Stimulated activated naive CD8-positive, alpha-beta T cell treated with anti-CD3 and anti-CD28 coated beads, Interleukin-15, Interleukin-2, amounts not matched to agents 100 ng/mL and 50 ng/mL, for 24 hours (primary cell): Measurements from ENCODE around the gene FNBP1.
A peak's percentile ranks its signal among the peaks of the same experiment; 100 is the strongest.
"Not testable (repeated sequence)": the region's sequence is repeated elsewhere in the genome, so short reads cannot be mapped to it uniquely, and the experiment has no call there.

Experiments used
- H3K27ac Mint-ChIP-seq: one replicate; pipeline ENCODE4 v1.8.0; 2021; ENCODE audit warnings: mild to moderate bottlenecking, mixed read lengths
- H3K27me3 Mint-ChIP-seq: one replicate; pipeline ENCODE4 v1.8.0; 2021; ENCODE audit warnings: mixed read lengths
- H3K36me3 Mint-ChIP-seq: one replicate; pipeline ENCODE4 v1.8.0; 2021; ENCODE audit warnings: low read depth, mixed read lengths
- H3K4me1 Mint-ChIP-seq: one replicate; pipeline ENCODE4 v1.8.0; 2021; ENCODE audit warnings: low read depth, mixed read lengths
- H3K4me3 Mint-ChIP-seq: one replicate; pipeline ENCODE4 v1.8.0; 2021; ENCODE audit warnings: mild to moderate bottlenecking, mixed read lengths
- H3K9me3 Mint-ChIP-seq: one replicate; pipeline ENCODE4 v1.8.0; 2021; ENCODE audit warnings: mixed read lengths

Gene FNBP1

GRCh38 chr9:129997706-129998105 is 45.3 kb downstream of the FNBP1 start:
- peaks cover 59% of the 10 kb centered on the region for H3K36me3 Mint-ChIP-seq

GRCh38 chr9:129996161-129996830 is 46.7 kb downstream of the FNBP1 start:
- peaks cover 62% of the 10 kb centered on the region for H3K36me3 Mint-ChIP-seq
- H3K9me3 Mint-ChIP-seq: no peaks in the 10 kb centered on the region
- H3K27me3 Mint-ChIP-seq: no peaks in the 10 kb centered on the region
- peak overlapping the region; percentile 70 for H3K4me3 Mint-ChIP-seq
- peaks cover 94% of the 10 kb centered on the region for H3K4me1 Mint-ChIP-seq
- peak overlapping the region; percentile 98 for H3K27ac Mint-ChIP-seq

More at GRCh38 chr9:129997706-129998105, 45.3 kb downstream of the FNBP1 start:
- not testable (repeated sequence) for H3K27me3 Mint-ChIP-seq, H3K9me3 Mint-ChIP-seq, H3K4me3 Mint-ChIP-seq
- peak overlapping the region; percentile 78 for H3K27ac Mint-ChIP-seq
- H3K4me1 Mint-ChIP-seq: peaks cover 88% of the 10 kb centered on the region

- peak overlapping the region; percentile 70 for H3K4me3 Mint-ChIP-seq
- peak overlapping the region; percentile 98 for H3K27ac Mint-ChIP-seq
- H3K27me3 Mint-ChIP-seq: no peaks in the 10 kb centered on the region
- H3K4me1 Mint-ChIP-seq: peaks cover 94% of the 10 kb centered on the region
- peaks cover 66% of the 10 kb centered on the region for H3K36me3 Mint-ChIP-seq
- H3K9me3 Mint-ChIP-seq: no peaks in the 10 kb centered on the region
These were observed 47.4 kb downstream of the FNBP1 start for GRCh38 chr9:129995409-129996160.

GRCh38 chr9:129994882-129995281 is 48.1 kb downstream of the FNBP1 start:
- Mint-ChIP-seq H3K4me3 (peak overlapping the region; percentile 70), H3K9me3 (no peaks in the 10 kb centered on the region), H3K36me3 (peaks cover 64% of the 10 kb centered on the region), H3K4me1 (peaks cover 94% of the 10 kb centered on the region), H3K27me3 (no peaks in the 10 kb centered on the region), H3K27ac (peak overlapping the region; percentile 98)

- H3K27me3 Mint-ChIP-seq, H3K9me3 Mint-ChIP-seq: not testable (repeated sequence)
- peak overlapping the region; percentile 98 for H3K27ac Mint-ChIP-seq
- peaks cover 71% of the 10 kb centered on the region for H3K36me3 Mint-ChIP-seq
- H3K4me1 Mint-ChIP-seq: peaks cover 94% of the 10 kb centered on the region
- H3K4me3 Mint-ChIP-seq: peak overlapping the region; percentile 70
These were observed 51.9 kb downstream of the FNBP1 start for GRCh38 chr9:129991139-129991538.

GRCh38 chr9:129990269-129991010 is 52.5 kb downstream of the FNBP1 start:
- Mint-ChIP-seq H3K4me1 (peaks cover 92% of the 10 kb centered on the region), H3K4me3 (peak overlapping the region; percentile 70), H3K36me3 (peaks cover 69% of the 10 kb centered on the region), H3K27ac (peak overlapping the region; percentile 98), H3K9me3 (no peaks in the 10 kb centered on the region), H3K27me3 (no peaks in the 10 kb centered on the region)

GRCh38 chr9:129989740-129990139 is 53.2 kb downstream of the FNBP1 start:
- H3K27me3 Mint-ChIP-seq: no peaks in the 10 kb centered on the region
- peaks cover 70% of the 10 kb centered on the region for H3K36me3 Mint-ChIP-seq
- peak overlapping the region; percentile 90 for H3K27ac Mint-ChIP-seq
- no peaks in the 10 kb centered on the region for H3K9me3 Mint-ChIP-seq
- H3K4me1 Mint-ChIP-seq: peaks cover 92% of the 10 kb centered on the region
- H3K4me3 Mint-ChIP-seq: no peak overlapping the region

GRCh38 chr9:129989362-129989708 is 53.7 kb downstream of the FNBP1 start:
- peaks cover 70% of the 10 kb centered on the region for H3K36me3 Mint-ChIP-seq
- peak overlapping the region; percentile 56 for H3K4me3 Mint-ChIP-seq
- no peaks in the 10 kb centered on the region for H3K9me3 Mint-ChIP-seq
- no peaks in the 10 kb centered on the region for H3K27me3 Mint-ChIP-seq
- peaks cover 93% of the 10 kb centered on the region for H3K4me1 Mint-ChIP-seq
- H3K27ac Mint-ChIP-seq: peak overlapping the region; percentile 90

- peaks cover 93% of the 10 kb centered on the region for H3K4me1 Mint-ChIP-seq
- peak overlapping the region; percentile 56 for H3K4me3 Mint-ChIP-seq
- H3K36me3 Mint-ChIP-seq: peaks cover 70% of the 10 kb centered on the region
These were observed 54.2 kb downstream of the FNBP1 start for GRCh38 chr9:129988607-129989361.

GRCh38 chr9:129987941-129988340 is 55.0 kb downstream of the FNBP1 start:
- Mint-ChIP-seq H3K4me1 (peaks cover 93% of the 10 kb centered on the region), H3K4me3 (peak overlapping the region; percentile 35), H3K27me3 (no peaks in the 10 kb centered on the region), H3K27ac (peak overlapping the region; percentile 80), H3K9me3 (no peaks in the 10 kb centered on the region), H3K36me3 (peaks cover 75% of the 10 kb centered on the region)

More at GRCh38 chr9:129988607-129989361, 54.2 kb downstream of the FNBP1 start:
- Mint-ChIP-seq H3K9me3 (no peaks in the 10 kb centered on the region), H3K27ac (peak overlapping the region; percentile 90), H3K27me3 (no peaks in the 10 kb centered on the region)

- peak overlapping the region; percentile 57 for H3K4me3 Mint-ChIP-seq
- H3K27me3 Mint-ChIP-seq: no peaks in the 10 kb centered on the region
- peaks cover 94% of the 10 kb centered on the region for H3K4me1 Mint-ChIP-seq
- H3K36me3 Mint-ChIP-seq: peaks cover 76% of the 10 kb centered on the region
- H3K9me3 Mint-ChIP-seq: no peaks in the 10 kb centered on the region
- H3K27ac Mint-ChIP-seq: peak overlapping the region; percentile 96
These were observed 55.9 kb downstream of the FNBP1 start for GRCh38 chr9:129987047-129987446.

GRCh38 chr9:129984589-129984988 is 58.4 kb downstream of the FNBP1 start:
- H3K4me3 Mint-ChIP-seq, H3K9me3 Mint-ChIP-seq, H3K27me3 Mint-ChIP-seq: not testable (repeated sequence)
- Mint-ChIP-seq H3K4me1 (peaks cover 84% of the 10 kb centered on the region), H3K27ac (peak overlapping the region; percentile 90), H3K36me3 (peaks cover 65% of the 10 kb centered on the region)

- H3K4me3 Mint-ChIP-seq: no peak overlapping the region
- H3K36me3 Mint-ChIP-seq: peaks cover 65% of the 10 kb centered on the region
- H3K9me3 Mint-ChIP-seq: no peaks in the 10 kb centered on the region
- H3K27me3 Mint-ChIP-seq: no peaks in the 10 kb centered on the region
- peaks cover 82% of the 10 kb centered on the region for H3K4me1 Mint-ChIP-seq
- H3K27ac Mint-ChIP-seq: peak overlapping the region; percentile 81
These were observed 59.1 kb downstream of the FNBP1 start for GRCh38 chr9:129983891-129984290.

- H3K4me3 Mint-ChIP-seq: no peak overlapping the region
- H3K4me1 Mint-ChIP-seq: peaks cover 59% of the 10 kb centered on the region
- no peaks in the 10 kb centered on the region for H3K27me3 Mint-ChIP-seq
- H3K36me3 Mint-ChIP-seq: peaks cover 70% of the 10 kb centered on the region
- H3K9me3 Mint-ChIP-seq: no peaks in the 10 kb centered on the region
- H3K27ac Mint-ChIP-seq: peak overlapping the region; percentile 86
These were observed 61.6 kb downstream of the FNBP1 start for GRCh38 chr9:129981180-129981907.
